ENCODE results near the gene SH3RF3.

DNA sequence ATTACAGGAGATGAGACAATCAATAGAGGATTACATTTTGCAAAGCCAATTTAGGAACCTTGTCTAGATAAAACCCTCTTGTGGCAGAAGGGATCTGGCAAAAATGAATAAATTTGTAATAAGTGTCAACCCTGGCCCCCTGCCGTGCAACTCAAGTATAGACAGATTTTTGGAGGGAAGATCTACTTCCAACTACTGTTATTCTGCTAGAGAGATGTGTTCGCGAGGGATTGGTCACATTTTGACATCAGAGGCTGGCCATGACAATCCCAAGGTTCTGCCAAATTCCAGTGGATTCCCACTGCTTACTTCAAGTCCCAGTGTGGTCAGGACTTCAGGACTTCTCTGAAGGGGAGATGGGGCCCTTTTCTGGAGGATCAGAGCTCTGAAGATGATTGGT lies 192.6 kb downstream of the SH3RF3 start:
- TF ChIP-seq, protein P1, sequence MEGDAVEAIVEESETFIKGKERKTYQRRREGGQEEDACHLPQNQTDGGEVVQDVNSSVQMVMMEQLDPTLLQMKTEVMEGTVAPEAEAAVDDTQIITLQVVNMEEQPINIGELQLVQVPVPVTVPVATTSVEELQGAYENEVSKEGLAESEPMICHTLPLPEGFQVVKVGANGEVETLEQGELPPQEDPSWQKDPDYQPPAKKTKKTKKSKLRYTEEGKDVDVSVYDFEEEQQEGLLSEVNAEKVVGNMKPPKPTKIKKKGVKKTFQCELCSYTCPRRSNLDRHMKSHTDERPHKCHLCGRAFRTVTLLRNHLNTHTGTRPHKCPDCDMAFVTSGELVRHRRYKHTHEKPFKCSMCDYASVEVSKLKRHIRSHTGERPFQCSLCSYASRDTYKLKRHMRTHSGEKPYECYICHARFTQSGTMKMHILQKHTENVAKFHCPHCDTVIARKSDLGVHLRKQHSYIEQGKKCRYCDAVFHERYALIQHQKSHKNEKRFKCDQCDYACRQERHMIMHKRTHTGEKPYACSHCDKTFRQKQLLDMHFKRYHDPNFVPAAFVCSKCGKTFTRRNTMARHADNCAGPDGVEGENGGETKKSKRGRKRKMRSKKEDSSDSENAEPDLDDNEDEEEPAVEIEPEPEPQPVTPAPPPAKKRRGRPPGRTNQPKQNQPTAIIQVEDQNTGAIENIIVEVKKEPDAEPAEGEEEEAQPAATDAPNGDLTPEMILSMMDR (IDR thresholded peaks at IDR 0.05), result no peak
- TF ChIP-seq EZH2 (IDR thresholded peaks at IDR 0.05) (no peak), EZH2phosphoT487 (IDR thresholded peaks at IDR 0.05) (no peak)
